GM21576 (cell line): ENCODE measurements around the gene GABARAPL1.

Experiments used
- ATAC-seq: cut with Tn5 transposase; IDR thresholded peaks from one replicate; pipeline ENCODE4 v1.9.1; 2021; ENCODE audit warnings: mild to moderate bottlenecking, moderate library complexity; ENCODE audit not compliant: unreplicated experiment

GABARAPL1 gene

GRCh38 chr12:10226731-10227130 lies 14.1 kb downstream of the GABARAPL1 start:
- no peak for ATAC-seq

GRCh38 chr12:10227648-10228047 lies 15.0 kb downstream of the GABARAPL1 start:
- ATAC-seq: no peak

- no peak for ATAC-seq
Measured at GRCh38 chr12:10234562-10234961, 21.9 kb downstream of the GABARAPL1 start.

GRCh38 chr12:10235761-10236631 lies 23.3 kb downstream of the GABARAPL1 start:
- peak; percentile 55 for ATAC-seq

- ATAC-seq: no peak
Measured at GRCh38 chr12:10236720-10237119, 24.0 kb downstream of the GABARAPL1 start.

- ATAC-seq: no peak
Measured at GRCh38 chr12:10238526-10238925, 25.8 kb downstream of the GABARAPL1 start.

GRCh38 chr12:10241290-10241689 lies 28.6 kb downstream of the GABARAPL1 start:
- ATAC-seq: no peak

GRCh38 chr12:10241727-10242126 lies 29.1 kb downstream of the GABARAPL1 start:
- no peak for ATAC-seq

GRCh38 chr12:10242539-10242938 lies 29.9 kb downstream of the GABARAPL1 start:
- no peak for ATAC-seq

GRCh38 chr12:10243818-10244520 lies 31.3 kb downstream of the GABARAPL1 start:
- ATAC-seq: peak; percentile 88

GRCh38 chr12:10247436-10248058 lies 34.9 kb downstream of the GABARAPL1 start:
- no peak for ATAC-seq

GRCh38 chr12:10249690-10250455 lies 37.2 kb downstream of the GABARAPL1 start:
- ATAC-seq: no peak

GRCh38 chr12:10251669-10252068 lies 39.0 kb downstream of the GABARAPL1 start:
- ATAC-seq: no peak

GRCh38 chr12:10252201-10252600 lies 39.5 kb downstream of the GABARAPL1 start:
- no peak for ATAC-seq

- no peak for ATAC-seq
Measured at GRCh38 chr12:10256064-10256463, 43.4 kb downstream of the GABARAPL1 start.

- no peak for ATAC-seq
Measured at GRCh38 chr12:10260927-10261326, 48.2 kb downstream of the GABARAPL1 start.

- no peak for ATAC-seq
Measured at GRCh38 chr12:10268037-10268436, 55.4 kb downstream of the GABARAPL1 start.

GRCh38 chr12:10272467-10272866 lies 59.8 kb downstream of the GABARAPL1 start:
- ATAC-seq: no peak
